Breast epithelium (tissue), 3 donors: ENCODE data around the gene DNAH8.

Source experiments
- POLR2A ChIP-seq: fragments of 450-650 bp; IDR thresholded peaks from one replicate; pipeline ENCODE4 v1.6.1; 2016; ENCODE audit warnings: antibody characterized with exemption, mild to moderate bottlenecking, moderate library complexity
- TF ChIP-seq, protein P1 (sequence below), 3 donors: fragments of 450-650 bp; IDR thresholded peaks; one replicate each; pipeline ENCODE4 v1.5.1; 2016 to 2017; ENCODE audit warnings: antibody characterized with exemption in 3 of 3, mild to moderate bottlenecking in 3 of 3, moderate library complexity in 3 of 3

- no peak for TF ChIP-seq POLR2A
- TF ChIP-seq, protein P1, sequence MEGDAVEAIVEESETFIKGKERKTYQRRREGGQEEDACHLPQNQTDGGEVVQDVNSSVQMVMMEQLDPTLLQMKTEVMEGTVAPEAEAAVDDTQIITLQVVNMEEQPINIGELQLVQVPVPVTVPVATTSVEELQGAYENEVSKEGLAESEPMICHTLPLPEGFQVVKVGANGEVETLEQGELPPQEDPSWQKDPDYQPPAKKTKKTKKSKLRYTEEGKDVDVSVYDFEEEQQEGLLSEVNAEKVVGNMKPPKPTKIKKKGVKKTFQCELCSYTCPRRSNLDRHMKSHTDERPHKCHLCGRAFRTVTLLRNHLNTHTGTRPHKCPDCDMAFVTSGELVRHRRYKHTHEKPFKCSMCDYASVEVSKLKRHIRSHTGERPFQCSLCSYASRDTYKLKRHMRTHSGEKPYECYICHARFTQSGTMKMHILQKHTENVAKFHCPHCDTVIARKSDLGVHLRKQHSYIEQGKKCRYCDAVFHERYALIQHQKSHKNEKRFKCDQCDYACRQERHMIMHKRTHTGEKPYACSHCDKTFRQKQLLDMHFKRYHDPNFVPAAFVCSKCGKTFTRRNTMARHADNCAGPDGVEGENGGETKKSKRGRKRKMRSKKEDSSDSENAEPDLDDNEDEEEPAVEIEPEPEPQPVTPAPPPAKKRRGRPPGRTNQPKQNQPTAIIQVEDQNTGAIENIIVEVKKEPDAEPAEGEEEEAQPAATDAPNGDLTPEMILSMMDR (IDR thresholded peaks at IDR 0.05) = no peak
These were observed 150.5 kb downstream of the DNAH8 start for GRCh38 chr6:38865521-38866174.
